HepG2 (cell line): ENCODE measurements around the gene RAD21L1. TPM values are rescaled to one million over a fixed set of nuclear protein-coding genes. Genes with fewer than 3 reads are reported as not detected.

Experiments
- AHR ChIP-seq: IDR thresholded peaks from 2 replicates; pipeline ENCODE4 v1.6.1; 2018; ENCODE audit warnings: missing genetic modification reagents, missing compliant biosample characterization
- AKAP8 ChIP-seq: sonication (generic); formaldehyde crosslinking; IDR thresholded peaks from 2 replicates; pipeline ENCODE4 v1.5.1; 2020; ENCODE audit warnings: mild to moderate bottlenecking, missing genetic modification reagents
- ATF2 ChIP-seq: sonication (generic); formaldehyde crosslinking; IDR thresholded peaks from 2 replicates; pipeline ENCODE4 v1.4.0; 2020; ENCODE audit warnings: missing genetic modification reagents
- ESRRA ChIP-seq: sonication (generic); formaldehyde crosslinking; IDR thresholded peaks from 2 replicates; pipeline ENCODE4 v1.5.1; 2020; ENCODE audit warnings: mild to moderate bottlenecking, low read depth, missing genetic modification reagents
- GABPB1 ChIP-seq: IDR thresholded peaks from 2 replicates; pipeline ENCODE4 v1.6.1; 2016; ENCODE audit warnings: mild to moderate bottlenecking, missing genetic modification reagents, moderate library complexity, missing compliant biosample characterization
- GTF2F1 ChIP-seq: fragments of 150-350 bp; IDR thresholded peaks from 2 replicates; pipeline ENCODE4 v1.6.1; 2014; ENCODE audit warnings: low read length
- HNRNPL ChIP-seq: fragments of 200-400 bp; formaldehyde crosslinking; IDR thresholded peaks from 2 replicates; pipeline ENCODE4 v1.6.1; 2017; ENCODE audit warnings: mild to moderate bottlenecking, low read depth, low read length
- IRF2 ChIP-seq: IDR thresholded peaks from 2 replicates; pipeline ENCODE4 v1.6.1; 2018; ENCODE audit warnings: missing genetic modification reagents, missing compliant biosample characterization
- KDM5B ChIP-seq: sonication (generic); formaldehyde crosslinking; IDR thresholded peaks from 2 replicates; pipeline ENCODE4 v1.4.0; 2020; ENCODE audit warnings: missing genetic modification reagents, mild to moderate bottlenecking, borderline replicate concordance
- SALL1 ChIP-seq: sonication (generic); formaldehyde crosslinking; IDR thresholded peaks from 2 replicates; pipeline ENCODE4 v1.8.0; 2022; ENCODE audit warnings: mild to moderate bottlenecking, missing genetic modification reagents
- SAP130 ChIP-seq: IDR thresholded peaks from 2 replicates; pipeline ENCODE4 v1.6.1; 2016; ENCODE audit warnings: low read depth
- SIX4 ChIP-seq: sonication (generic); formaldehyde crosslinking; IDR thresholded peaks from 2 replicates; pipeline ENCODE4 v1.4.0; 2020; ENCODE audit warnings: missing genetic modification reagents
- SP5 ChIP-seq: IDR thresholded peaks from 2 replicates; pipeline ENCODE4 v1.6.1; 2016; ENCODE audit warnings: low read depth, borderline replicate concordance
- ZBTB2 ChIP-seq: sonication (generic); formaldehyde crosslinking; IDR thresholded peaks from 2 replicates; pipeline ENCODE4 v1.8.0; 2022; ENCODE audit warnings: low read depth, missing genetic modification reagents
- ZNF503 ChIP-seq: sonication (generic); formaldehyde crosslinking; IDR thresholded peaks from 2 replicates; pipeline ENCODE4 v1.4.0; 2020; ENCODE audit warnings: missing genetic modification reagents
- ZNF547 ChIP-seq: sonication (generic); formaldehyde crosslinking; IDR thresholded peaks from 2 replicates; pipeline ENCODE4 v1.5.1; 2020; ENCODE audit warnings: mild to moderate bottlenecking, missing genetic modification reagents
- ZNF614 ChIP-seq: IDR thresholded peaks from 2 replicates; pipeline ENCODE4 v1.6.1; 2018; ENCODE audit warnings: missing biosample characterization, missing genetic modification reagents, inconsistent platforms, borderline replicate concordance
- ZNF616 ChIP-seq: sonication (generic); formaldehyde crosslinking; IDR thresholded peaks from 2 replicates; pipeline ENCODE4 v1.5.0; 2020; ENCODE audit warnings: low read depth, mild to moderate bottlenecking, missing genetic modification reagents
- ZNF710 ChIP-seq: sonication (generic); formaldehyde crosslinking; IDR thresholded peaks from 2 replicates; pipeline ENCODE4 v1.5.0; 2020; ENCODE audit warnings: mild to moderate bottlenecking, missing genetic modification reagents, borderline replicate concordance
- ZNF781 ChIP-seq: sonication (generic); formaldehyde crosslinking; IDR thresholded peaks from 2 replicates; pipeline ENCODE4 v1.5.1; 2020; ENCODE audit warnings: borderline replicate concordance, mild to moderate bottlenecking, missing genetic modification reagents; ENCODE audit errors: not compliant biosample characterization
- ZNF891 ChIP-seq: sonication (generic); formaldehyde crosslinking; IDR thresholded peaks from 2 replicates; pipeline ENCODE4 v1.5.0; 2020; ENCODE audit warnings: mild to moderate bottlenecking, missing genetic modification reagents
- ZSCAN21 ChIP-seq: sonication (generic); formaldehyde crosslinking; IDR thresholded peaks from 2 replicates; pipeline ENCODE4 v1.8.0; 2022; ENCODE audit warnings: mild to moderate bottlenecking, missing genetic modification reagents, moderate library complexity, borderline replicate concordance
- ZSCAN25 ChIP-seq: sonication (generic); formaldehyde crosslinking; IDR thresholded peaks from 2 replicates; pipeline ENCODE4 v1.8.0; 2022; ENCODE audit warnings: mild to moderate bottlenecking, missing genetic modification reagents
- polyA plus RNA-seq, 8 experiments: library from polyadenylated mRNA; depleted of rRNA in 3 of 8; stranded (reverse) in 7 of 8; unstranded in 1 of 8; fragments of >200 nt; fragmentation: Illumina TruSeq in 4 of 8; extraction: Trizol in 4 of 8; gene quantifications; 2 replicates each; pipeline versions ENCODE4 v1.2.1 to v1.2.3, GENCODE V29; 2011 to 2016; ENCODE audit warnings: low read depth in 4 of 8, missing spikeins in 1 of 8, mixed read lengths in 1 of 8; ENCODE audit not compliant: insufficient read depth in 1 of 8
- total RNA-seq, 5 experiments: library from RNA; depleted of rRNA; stranded (reverse); fragments of >200 nt; fragmentation: Illumina TruSeq; extraction: Trizol; gene quantifications; 2 replicates each; pipeline ENCODE4 v1.2.3, GENCODE V29; 2016; ENCODE audit warnings: low read depth in 1 of 5

RAD21L1 gene
- total and polyA plus RNA-seq, 2 of the 13 experiments (the other 11 are each of a cell fraction or from before 2014, with no cell fraction given), result not detected

- TF ChIP-seq SIX4 (CRISPR knock-in tag), result 0 out of 2 replicates have a peak, but pooled peaks have one; percentile 31
- 0 out of 2 replicates have a peak, but pooled peaks have one; percentile 15 for TF ChIP-seq ZNF616
- TF ChIP-seq ZSCAN21 (CRISPR knock-in tag), result 0 out of 2 replicates have a peak, but pooled peaks have one; percentile 22
- TF ChIP-seq SALL1 (CRISPR knock-in tag), result peak; percentile 51
- no peak for TF ChIP-seq ZBTB2
- no peak for TF ChIP-seq ZNF781
- peak; percentile 75; the same call in 1 of the 2 replicates for TF ChIP-seq AHR (CRISPR knock-in tag)
- TF ChIP-seq ZNF503 (CRISPR knock-in tag), result no peak
- peak; percentile 22; the same call in 1 of the 2 replicates for TF ChIP-seq SP5 (CRISPR knock-in tag)
- TF ChIP-seq ESRRA (CRISPR knock-in tag), result no peak
- TF ChIP-seq ZNF891, result peak; percentile 54; the same call in 1 of the 2 replicates
- TF ChIP-seq GTF2F1, result no peak
- peak; percentile 43; the same call in 1 of the 2 replicates for TF ChIP-seq ZNF614 (CRISPR knock-in tag)
- 0 out of 2 replicates have a peak, but pooled peaks have one; percentile 49 for TF ChIP-seq HNRNPL
- peak; percentile 31; the same call in 1 of the 2 replicates for TF ChIP-seq AKAP8 (CRISPR knock-in tag)
- 0 out of 2 replicates have a peak, but pooled peaks have one; percentile 44 for TF ChIP-seq ZNF710 (CRISPR knock-in tag)
- 0 out of 2 replicates have a peak, but pooled peaks have one; percentile 18 for TF ChIP-seq ZNF547
- TF ChIP-seq SAP130 (CRISPR knock-in tag), result peak; percentile 10; the same call in 1 of the 2 replicates
- peak; percentile 69; the same call in 1 of the 2 replicates for TF ChIP-seq KDM5B
- TF ChIP-seq ATF2 (CRISPR knock-in tag), result 0 out of 2 replicates have a peak, but pooled peaks have one; percentile 24
- peak; percentile 31; the same call in 1 of the 2 replicates for TF ChIP-seq IRF2
- 0 out of 2 replicates have a peak, but pooled peaks have one; percentile 15 for TF ChIP-seq ZSCAN25 (CRISPR knock-in tag)
- peak; percentile 35; the same call in 1 of the 2 replicates for TF ChIP-seq GABPB1 (CRISPR knock-in tag)
These were observed 39.4 kb upstream of the RAD21L1 start (continued) for GRCh38 chr20:1186367-1186991.
